Smooth muscle cell of the brain vasculature (primary cell): ENCODE data around the gene HS6ST3.

Experiments used
- DNase-seq: peaks from one replicate; pipeline ENCODE4 v3.0.0-alpha.2; 2012; ENCODE audit warnings: low read depth, low spot score

The HS6ST3 gene

GRCh38 chr13:96533408-96533807 is 443.5 kb downstream of the HS6ST3 start:
- DNase-seq, result no peak

- DNase-seq, result no peak
These were observed 449.9 kb downstream of the HS6ST3 start for GRCh38 chr13:96539791-96540190.

GRCh38 chr13:96540670-96541069 is 450.8 kb downstream of the HS6ST3 start:
- DNase-seq, result no peak

- no peak for DNase-seq
These were observed 453.1 kb downstream of the HS6ST3 start for GRCh38 chr13:96542986-96543385.

GRCh38 chr13:96544957-96545356 is 455.1 kb downstream of the HS6ST3 start:
- DNase-seq, result no peak

- no peak for DNase-seq
These were observed 456.6 kb downstream of the HS6ST3 start for GRCh38 chr13:96546463-96546862.

GRCh38 chr13:96551546-96551945 is 461.6 kb downstream of the HS6ST3 start:
- no peak for DNase-seq

- DNase-seq, result no peak
These were observed 462.7 kb downstream of the HS6ST3 start for GRCh38 chr13:96552559-96552958.

GRCh38 chr13:96553796-96554195 is 463.9 kb downstream of the HS6ST3 start:
- no peak for DNase-seq

- no peak for DNase-seq
These were observed 483.7 kb downstream of the HS6ST3 start for GRCh38 chr13:96573563-96573962.

GRCh38 chr13:96575423-96576320 is 485.8 kb downstream of the HS6ST3 start:
- DNase-seq, result no peak

- no peak for DNase-seq
These were observed 491.8 kb downstream of the HS6ST3 start for GRCh38 chr13:96581741-96582140.

GRCh38 chr13:96615252-96615651 is 525.3 kb downstream of the HS6ST3 start:
- DNase-seq, result no peak

GRCh38 chr13:96617528-96617927 is 527.6 kb downstream of the HS6ST3 start:
- DNase-seq, result no peak

- DNase-seq, result no peak
These were observed 531.8 kb downstream of the HS6ST3 start for GRCh38 chr13:96621634-96622183.

- DNase-seq, result no peak
These were observed 539.4 kb downstream of the HS6ST3 start for GRCh38 chr13:96629331-96629730.

GRCh38 chr13:96632536-96633320 is 542.8 kb downstream of the HS6ST3 start:
- DNase-seq, result peak; percentile 83

- DNase-seq, result peak; percentile 45
These were observed 546.2 kb downstream of the HS6ST3 start for GRCh38 chr13:96636001-96636709.

GRCh38 chr13:96637039-96637438 is 547.1 kb downstream of the HS6ST3 start:
- no peak for DNase-seq

- no peak for DNase-seq
These were observed 556.2 kb downstream of the HS6ST3 start for GRCh38 chr13:96646101-96646500.

GRCh38 chr13:96646515-96647211 is 556.8 kb downstream of the HS6ST3 start:
- DNase-seq, result no peak
